HCT116 (cell line): Measurements from ENCODE around the gene XYLT2. TPM values are rescaled to one million over a fixed set of nuclear protein-coding genes. Genes with fewer than 3 reads are reported as not detected.

Source experiments
- ATAC-seq: fragments of 200-7000 bp; cut with Tn5 transposase; 2 replicates; pipeline ENCODE4 v1.9.1; 2020; ENCODE audit warnings: mild to moderate bottlenecking, moderate library complexity
- BruUV-seq: library from RNA; stranded (reverse); fragments of 400-500 nt; replicated peaks from 2 replicates; lab custom pipeline; 2021; lab: Mats Ljungman, UMichigan
- CTCF ChIA-PET: fragments of 300-600 bp; sonication (Branson Sonifier 250); formaldehyde crosslinking; loops from one replicate; lab custom pipeline; 2021; ENCODE audit warnings: antibody characterized with exemption; lab: Charles Lee
- POLR2A ChIA-PET: fragments of 300-600, 350-600 bp; sonication (Branson Sonifier 250); formaldehyde crosslinking; loops from one replicate; lab custom pipeline; 2021; ENCODE audit warnings: antibody characterized with exemption; lab: Charles Lee
- RAD21 ChIA-PET, 2 experiments: fragments of 300-600 bp; sonication (Branson Sonifier 250); formaldehyde crosslinking; loops; one replicate each; lab custom pipeline; 2023; ENCODE audit warnings: low total read pairs in 2 of 2; ENCODE audit not compliant: uncharacterized antibody in 2 of 2, unreplicated experiment in 2 of 2, low non-redundant PET in 1 of 2; lab: Charles Lee
- DNase-seq: peaks from one replicate; pipeline ENCODE4 v3.0.0-alpha.2; 2010; ENCODE audit warnings: low read depth, low spot score
- H2AFZ ChIP-seq: fragments of 200-600 bp; shearing (Covaris generic), sonication (generic); 2 replicates; pipeline ENCODE4 v1.6.1; 2017; ENCODE audit warnings: low read depth, mixed run types, mixed read lengths, antibody characterized with exemption, low read length; ENCODE audit not compliant: poor library complexity, severe bottlenecking
- H3K27ac ChIP-seq: 2 replicates; pipeline ENCODE4 v1.5.1; 2012; ENCODE audit warnings: low read depth, low read length
- H3K27me3 ChIP-seq: fragments of 200-600 bp; sonication (generic); 2 replicates; pipeline ENCODE4 v1.6.1; 2016; ENCODE audit warnings: mixed run types, low read length, mixed read lengths; ENCODE audit not compliant: insufficient read depth
- H3K36me3 ChIP-seq, 2 experiments: fragments of 200-500 bp in 1 of 2; fragments of 200-600 bp in 1 of 2; sonication (Bioruptor generic) in 1 of 2; sonication (generic) in 1 of 2; 2 replicates each; pipeline versions ENCODE4 v1.5.1 to v1.6.1; 2014 to 2016; ENCODE audit warnings: low read length in 2 of 2, inconsistent platforms in 1 of 2, mixed read lengths in 1 of 2, mixed run types in 1 of 2; ENCODE audit not compliant: insufficient read depth in 2 of 2, control insufficient read depth in 1 of 2
- H3K4me1 ChIP-seq, 2 experiments: fragments of 200-600 bp in 1 of 2; sonication (generic) in 1 of 2; 2 replicates each; pipeline versions ENCODE4 v1.5.1 to v1.6.1; 2012 to 2017; ENCODE audit warnings: low read length in 2 of 2, inconsistent platforms in 1 of 2, mild to moderate bottlenecking in 1 of 2, mixed read lengths in 1 of 2, mixed run types in 1 of 2, moderate library complexity in 1 of 2; ENCODE audit not compliant: insufficient read depth in 2 of 2, control insufficient read depth in 1 of 2
- H3K4me2 ChIP-seq: fragments of 200-600 bp; sonication (generic); 2 replicates; pipeline ENCODE4 v1.6.1; 2017; ENCODE audit warnings: mixed run types, low read length, mixed read lengths
- H3K4me3 ChIP-seq, 2 experiments: fragments of 200-600 bp in 1 of 2; sonication (generic) in 1 of 2; replicated peaks in 1 of 2; 2 replicates each; pipeline ENCODE4 v1.5.1; 2011 to 2016; ENCODE audit warnings: low read length in 2 of 2, control low read depth in 1 of 2, low read depth in 1 of 2, mild to moderate bottlenecking in 1 of 2, mixed read lengths in 1 of 2, mixed run types in 1 of 2
- H3K79me2 ChIP-seq: fragments of 200-600 bp; sonication (generic); 2 replicates; pipeline ENCODE4 v1.6.1; 2017; ENCODE audit warnings: mild to moderate bottlenecking, mixed run types, low read length, moderate library complexity, mixed read lengths; ENCODE audit not compliant: insufficient read depth
- H3K9ac ChIP-seq: fragments of 200-600 bp; sonication (generic); 2 replicates; pipeline ENCODE4 v1.6.1; 2016; ENCODE audit warnings: low read length, mixed read lengths
- H3K9me2 ChIP-seq: fragments of 200-600 bp; sonication (generic), shearing (Covaris generic); 2 replicates; pipeline ENCODE4 v1.6.1; 2017; ENCODE audit warnings: mixed run types, mild to moderate bottlenecking, moderate library complexity; ENCODE audit not compliant: insufficient read depth
- H3K9me3 ChIP-seq, 2 experiments: fragments of 200-500 bp in 1 of 2; fragments of 200-600 bp in 1 of 2; sonication (Bioruptor generic) in 1 of 2; sonication (generic) in 1 of 2; 2 replicates each; pipeline ENCODE4 v1.6.1; 2014 to 2017; ENCODE audit warnings: low read length in 2 of 2, mixed read lengths in 2 of 2, inconsistent platforms in 1 of 2, low read depth in 1 of 2, mild to moderate bottlenecking in 1 of 2, mixed run types in 1 of 2, moderate library complexity in 1 of 2; ENCODE audit not compliant: control insufficient read depth in 1 of 2, insufficient read depth in 1 of 2
- H4K20me1 ChIP-seq: fragments of 200-600 bp; sonication (generic), shearing (Covaris generic); 2 replicates; pipeline ENCODE4 v1.6.1; 2017; ENCODE audit warnings: mixed run types, mild to moderate bottlenecking, moderate library complexity; ENCODE audit not compliant: insufficient read depth
- ATF3 ChIP-seq: IDR thresholded peaks from 2 replicates; pipeline ENCODE4 v1.6.1; 2012
- ELF1 ChIP-seq: IDR thresholded peaks from 2 replicates; pipeline ENCODE4 v1.6.1; 2012; ENCODE audit warnings: low read depth, borderline replicate concordance
- EZH2 ChIP-seq: fragments of 200-600 bp; sonication (generic); IDR thresholded peaks from 2 replicates; pipeline ENCODE4 v1.6.1; 2017; ENCODE audit warnings: antibody characterized with exemption, mixed run types
- FOSL1 ChIP-seq: IDR thresholded peaks from 2 replicates; pipeline ENCODE4 v1.6.1; 2012; ENCODE audit warnings: low read depth
- JUND ChIP-seq: IDR thresholded peaks from 2 replicates; pipeline ENCODE4 v1.6.1; 2012
- POLR2AphosphoS5 ChIP-seq: IDR thresholded peaks from 2 replicates; pipeline ENCODE4 v1.6.1; 2011; ENCODE audit warnings: mild to moderate bottlenecking, low read depth, low read length, moderate library complexity
- RAD21 ChIP-seq: IDR thresholded peaks from 2 replicates; pipeline ENCODE4 v1.6.1; 2012; ENCODE audit warnings: low read depth, mild to moderate bottlenecking
- REST ChIP-seq: IDR thresholded peaks from 2 replicates; pipeline ENCODE4 v1.6.1; 2012; ENCODE audit warnings: low read depth
- YY1 ChIP-seq: IDR thresholded peaks from 2 replicates; pipeline ENCODE4 v1.6.1; 2011; ENCODE audit warnings: low read length, low read depth, moderate library complexity, mild to moderate bottlenecking; ENCODE audit not compliant: insufficient replicate concordance; ENCODE audit errors: extremely low read depth
- ZNF274 ChIP-seq: fragments of 200-500 bp; sonication (Bioruptor generic); IDR thresholded peaks from 2 replicates; pipeline ENCODE4 v1.6.1; 2014; ENCODE audit warnings: mild to moderate bottlenecking, low read depth, low read length, inconsistent platforms
- intact Hi-C: fragments of 100-400 bp; cut with micrococcal nuclease; formaldehyde crosslinking; loops from 2 replicates; pipeline ENCODE4 v1.10.0; 2022
- total RNA-seq: library from RNA; stranded (reverse); gene quantifications from one replicate; pipeline ENCODE4 v1.2.1, GENCODE V29; 2021; ENCODE audit not compliant: unreplicated experiment
- TF ChIP-seq, protein P1 (sequence below): IDR thresholded peaks from 2 replicates; pipeline ENCODE4 v1.6.1; 2012

XYLT2 gene
- total RNA-seq, 1 experiment from 2014 or later = 37.5 TPM

DNA sequence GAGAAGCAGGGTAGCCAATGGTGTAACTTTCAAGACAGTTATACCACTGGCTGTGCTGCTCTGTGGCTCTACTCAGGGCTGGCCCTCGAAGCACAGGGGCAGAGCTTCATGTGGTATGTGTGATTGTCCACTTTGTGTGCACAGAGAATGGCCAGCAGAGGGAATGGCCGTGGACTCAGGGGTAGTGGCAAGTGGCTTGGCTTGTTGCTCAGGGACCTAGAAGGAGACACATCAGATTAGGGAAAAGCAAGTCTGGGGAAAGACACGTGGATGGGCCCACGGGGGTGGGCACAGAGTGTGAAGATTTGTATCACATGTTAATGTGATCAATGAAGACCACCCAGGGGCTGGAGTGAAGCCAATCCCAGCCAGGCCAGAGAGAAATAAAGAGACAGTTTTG is 20.0 kb upstream of the XYLT2 start:
- CTCF ChIA-PET = no interaction called here
- Histone ChIP-seq H3K4me2 (no peak overlapping the region), H3K9me3 (no peaks in the 10 kb centered on the region), H3K4me1 (peaks cover 0 to 5% of the 10 kb centered on the region in 2 experiments; a peak in 1 of 4 replicates), H2AFZ (no peak overlapping the region), H3K9ac (no peak overlapping the region), H3K27me3 (no peaks in the 10 kb centered on the region), H3K79me2 (no peaks in the 10 kb centered on the region), H3K4me3 (no peak overlapping the region), H4K20me1 (no peaks in the 10 kb centered on the region), H3K27ac (no peak overlapping the region), H3K36me3 (no peaks in the 10 kb centered on the region), H3K9me2 (no peaks in the 10 kb centered on the region)
- RAD21 ChIA-PET = no interaction called here
- intact Hi-C loops = no loop called here
- TF ChIP-seq ATF3 (no peak), POLR2AphosphoS5 (no peak)
- DNase-seq (no peak), ATAC-seq (no peak)
- POLR2A ChIA-PET = no interaction called here
- BruUV-seq = no TSS peak

DNA sequence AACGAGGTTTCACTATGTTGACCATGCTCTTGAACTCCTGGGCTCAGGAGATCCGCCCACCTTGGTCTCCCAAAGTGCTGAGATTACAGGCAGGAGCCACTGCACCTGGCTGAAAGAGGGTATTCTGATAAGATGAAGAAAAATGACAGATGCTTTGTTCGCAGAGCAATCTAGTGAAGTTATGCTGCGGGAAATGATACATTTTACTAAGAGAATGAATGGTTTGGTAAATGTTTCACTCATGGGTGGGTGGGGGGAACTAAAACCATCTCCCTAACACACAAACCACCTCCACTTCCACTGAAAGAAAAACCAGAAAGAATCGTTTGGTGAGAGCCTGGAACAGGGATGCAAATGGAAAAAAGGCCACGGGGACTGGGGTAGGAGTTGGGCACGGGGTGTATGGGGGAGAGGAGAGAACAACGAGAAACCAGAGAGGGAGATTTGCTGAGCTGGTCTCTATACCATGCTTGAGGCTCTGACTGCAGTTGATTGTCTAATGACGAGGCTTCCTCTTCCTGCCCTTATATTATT is 19.0 kb upstream of the XYLT2 start:
- DNase-seq (no peak), ATAC-seq (no peak)
- Histone ChIP-seq H3K79me2 (no peaks in the 10 kb centered on the region), H3K4me1 (no peaks in the 10 kb centered on the region), H3K9ac (no peak overlapping the region), H3K4me2 (no peak overlapping the region), H3K9me3 (no peaks in the 10 kb centered on the region), H3K27me3 (no peaks in the 10 kb centered on the region), H2AFZ (no peak overlapping the region), H4K20me1 (no peaks in the 10 kb centered on the region), H3K27ac (no peak overlapping the region), H3K4me3 (no peak overlapping the region), H3K9me2 (no peaks in the 10 kb centered on the region), H3K36me3 (no peaks in the 10 kb centered on the region)
- no TSS peak for BruUV-seq
- TF ChIP-seq, protein P1, sequence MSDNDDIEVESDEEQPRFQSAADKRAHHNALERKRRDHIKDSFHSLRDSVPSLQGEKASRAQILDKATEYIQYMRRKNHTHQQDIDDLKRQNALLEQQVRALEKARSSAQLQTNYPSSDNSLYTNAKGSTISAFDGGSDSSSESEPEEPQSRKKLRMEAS = no peak
- TF ChIP-seq EZH2 (no peak), JUND (no peak), ZNF274 (no peak), ATF3 (no peak), YY1 (no peak), ELF1 (no peak), FOSL1 (no peak), RAD21 (no peak), REST (no peak)
- ChIA-PET POLR2A (no interaction called here), CTCF (no interaction called here), RAD21 (no interaction called here)
- intact Hi-C loops = no loop called here
